ENCODE results near the gene GUCY1A2. TPM values are rescaled to one million over a fixed set of nuclear protein-coding genes. Genes with fewer than 3 reads are reported as not detected.

Gene GUCY1A2
- total and polyA plus RNA-seq, 2 donors (not counting 3 experiments of a cell fraction or from before 2014, with no cell fraction given), result 0.02 to 0.03 TPM

DNA sequence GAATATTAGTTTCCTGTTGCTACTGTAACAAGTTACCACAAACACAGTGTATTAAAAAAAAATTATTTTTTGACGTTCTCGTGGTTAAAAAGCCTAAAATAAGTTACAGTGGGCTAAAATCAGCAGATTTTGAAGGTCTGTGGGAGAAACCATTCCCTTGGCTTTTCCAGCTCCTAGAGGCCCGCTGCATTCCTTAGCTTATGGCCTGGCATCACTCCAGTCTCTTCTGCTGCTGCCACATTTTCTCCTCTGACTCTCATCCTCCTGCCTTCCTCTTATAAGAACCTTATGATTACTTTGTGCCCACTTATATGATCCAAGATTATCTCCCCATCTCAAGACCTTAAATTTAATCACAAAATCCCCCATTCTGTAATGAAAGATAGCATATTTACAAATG lies 392.7 kb downstream of the GUCY1A2 start:
- FAIRE-seq (no peak), DNase-seq (ENCODE audit: low read depth, low spot score) (no peak)
- H3K36me3 ChIP-seq (ENCODE audit: control insufficient read depth in 2 of 2, extremely low read depth in 1 of 2, insufficient read depth in 2 of 2, low read length in 2 of 2), result no peaks in the 10 kb centered on the region
- no peak overlapping the region for H3K9ac ChIP-seq (replicated peaks; ENCODE audit: extremely low read depth, insufficient read depth, low read length)
- H3K27me3 ChIP-seq (ENCODE audit: control insufficient read depth in 2 of 2, insufficient read depth in 2 of 2, low read length in 2 of 2), result no peaks in the 10 kb centered on the region
- ChIA-PET CTCF (no interaction called here), POLR2A (no interaction called here)
- H3K79me2 ChIP-seq (ENCODE audit: control insufficient read depth, insufficient read depth, low read length), result no peaks in the 10 kb centered on the region
- intact Hi-C loops (cut with micrococcal nuclease), result no loop called here
- H3K9me3 ChIP-seq (replicated peaks; ENCODE audit: control insufficient read depth, insufficient read depth, low read length), result no peaks in the 10 kb centered on the region
- no peaks in the 10 kb centered on the region for H3K4me1 ChIP-seq (ENCODE audit: control insufficient read depth, extremely low read depth, insufficient read depth, low read length)
- no peaks in the 10 kb centered on the region for H4K20me1 ChIP-seq (replicated peaks; ENCODE audit: control insufficient read depth, extremely low read depth, insufficient read depth, low read length)
- H3K27ac ChIP-seq (ENCODE audit: insufficient read depth, low read depth, low read length), result no peak overlapping the region
- H3K4me2 ChIP-seq (ENCODE audit: insufficient read depth, low read length), result no peak overlapping the region
- H3K4me3 ChIP-seq (replicated peaks in 1 of 3; ENCODE audit: insufficient read depth in 1 of 3, low read depth in 1 of 3, low read length in 3 of 3), result no peak overlapping the region
- no TSS peak for BruUV-seq (replicated peaks)
- no peak overlapping the region for H2AFZ ChIP-seq (ENCODE audit: low read depth, low read length)
- H3K9me1 ChIP-seq (replicated peaks; ENCODE audit: control insufficient read depth, extremely low read depth, insufficient read depth, low read length), result no peaks in the 10 kb centered on the region
- dilution Hi-C loops (cut with MboI; ENCODE audit: extremely low pct_ligation_motif_present, low sequenced_read_pairs), result no loop called here
- no peak for TF ChIP-seq POLR2A (IDR thresholded peaks at IDR 0.05; ENCODE audit: low read depth, low read length)
- TF ChIP-seq MYC (IDR thresholded peaks at IDR 0.05; ENCODE audit: low read depth, low read length), result no peak
- no peak for TF ChIP-seq EZH2 (IDR thresholded peaks at IDR 0.05; ENCODE audit: borderline replicate concordance, low read depth, low read length, severe bottlenecking)
- TF ChIP-seq, protein P1, sequence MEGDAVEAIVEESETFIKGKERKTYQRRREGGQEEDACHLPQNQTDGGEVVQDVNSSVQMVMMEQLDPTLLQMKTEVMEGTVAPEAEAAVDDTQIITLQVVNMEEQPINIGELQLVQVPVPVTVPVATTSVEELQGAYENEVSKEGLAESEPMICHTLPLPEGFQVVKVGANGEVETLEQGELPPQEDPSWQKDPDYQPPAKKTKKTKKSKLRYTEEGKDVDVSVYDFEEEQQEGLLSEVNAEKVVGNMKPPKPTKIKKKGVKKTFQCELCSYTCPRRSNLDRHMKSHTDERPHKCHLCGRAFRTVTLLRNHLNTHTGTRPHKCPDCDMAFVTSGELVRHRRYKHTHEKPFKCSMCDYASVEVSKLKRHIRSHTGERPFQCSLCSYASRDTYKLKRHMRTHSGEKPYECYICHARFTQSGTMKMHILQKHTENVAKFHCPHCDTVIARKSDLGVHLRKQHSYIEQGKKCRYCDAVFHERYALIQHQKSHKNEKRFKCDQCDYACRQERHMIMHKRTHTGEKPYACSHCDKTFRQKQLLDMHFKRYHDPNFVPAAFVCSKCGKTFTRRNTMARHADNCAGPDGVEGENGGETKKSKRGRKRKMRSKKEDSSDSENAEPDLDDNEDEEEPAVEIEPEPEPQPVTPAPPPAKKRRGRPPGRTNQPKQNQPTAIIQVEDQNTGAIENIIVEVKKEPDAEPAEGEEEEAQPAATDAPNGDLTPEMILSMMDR (IDR thresholded peaks at IDR 0.05; ENCODE audit: extremely low read depth in 1 of 2, insufficient read depth in 1 of 2, low read depth in 1 of 2, low read length in 2 of 2), result no peak
- no peak for TF ChIP-seq GATA2 (IDR thresholded peaks at IDR 0.05; ENCODE audit: insufficient read depth, insufficient read length, low read depth, low read length)
- TF ChIP-seq JUN (IDR thresholded peaks at IDR 0.05; ENCODE audit: borderline replicate concordance, insufficient read depth, insufficient read length, low read depth), result no peak
- TF ChIP-seq, protein P2, sequence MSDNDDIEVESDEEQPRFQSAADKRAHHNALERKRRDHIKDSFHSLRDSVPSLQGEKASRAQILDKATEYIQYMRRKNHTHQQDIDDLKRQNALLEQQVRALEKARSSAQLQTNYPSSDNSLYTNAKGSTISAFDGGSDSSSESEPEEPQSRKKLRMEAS (IDR thresholded peaks at IDR 0.05; ENCODE audit: insufficient read depth, insufficient read length), result no peak
- no peak for TF ChIP-seq FOS (IDR thresholded peaks at IDR 0.05; ENCODE audit: borderline replicate concordance, insufficient read depth, low read length)
